ENCODE measurements around the gene FHIT.

FHIT gene

GRCh38 chr3:60893946-60894345, 357.3 kb downstream of the FHIT start:
- TF ChIP-seq POLR2AphosphoS5 (IDR thresholded peaks at IDR 0.05; ENCODE audit: low read depth, low read length) (no peak), REST (IDR thresholded peaks at IDR 0.05; ENCODE audit: insufficient read depth in 1 of 2, low read depth in 2 of 2, low read length in 2 of 2) (no peak), SIN3A (IDR thresholded peaks at IDR 0.05; ENCODE audit: borderline replicate concordance, insufficient read depth, low read length) (no peak), TAF1 (IDR thresholded peaks at IDR 0.05; ENCODE audit: borderline replicate concordance, insufficient read depth, low read length) (no peak), FOXP2 (optimal IDR thresholded peaks at IDR 0.05; ENCODE audit: borderline replicate concordance, extremely low read depth, extremely low read length, insufficient read depth) (no peak)

GRCh38 chr3:60890226-60890625, 361.0 kb downstream of the FHIT start:
- TF ChIP-seq POLR2AphosphoS5 (IDR thresholded peaks at IDR 0.05; ENCODE audit: low read depth, low read length), result no peak
- TF ChIP-seq SIN3A (IDR thresholded peaks at IDR 0.05; ENCODE audit: borderline replicate concordance, insufficient read depth, low read length), result no peak
- no peak for TF ChIP-seq FOXP2 (optimal IDR thresholded peaks at IDR 0.05; ENCODE audit: borderline replicate concordance, extremely low read depth, extremely low read length, insufficient read depth)
- TF ChIP-seq TAF1 (IDR thresholded peaks at IDR 0.05; ENCODE audit: borderline replicate concordance, insufficient read depth, low read length), result no peak
- no peak for TF ChIP-seq REST (IDR thresholded peaks at IDR 0.05; ENCODE audit: insufficient read depth in 1 of 2, low read depth in 2 of 2, low read length in 2 of 2)

- TF ChIP-seq SIN3A (IDR thresholded peaks at IDR 0.05; ENCODE audit: borderline replicate concordance, insufficient read depth, low read length) (no peak), REST (IDR thresholded peaks at IDR 0.05; ENCODE audit: insufficient read depth in 1 of 2, low read depth in 2 of 2, low read length in 2 of 2) (no peak), POLR2AphosphoS5 (IDR thresholded peaks at IDR 0.05; ENCODE audit: low read depth, low read length) (no peak), FOXP2 (optimal IDR thresholded peaks at IDR 0.05; ENCODE audit: borderline replicate concordance, extremely low read depth, extremely low read length, insufficient read depth) (no peak), TAF1 (IDR thresholded peaks at IDR 0.05; ENCODE audit: borderline replicate concordance, insufficient read depth, low read length) (no peak)
Measured at GRCh38 chr3:60887574-60887973, 363.7 kb downstream of the FHIT start.

- TF ChIP-seq SIN3A (IDR thresholded peaks at IDR 0.05; ENCODE audit: borderline replicate concordance, insufficient read depth, low read length) (no peak), TAF1 (IDR thresholded peaks at IDR 0.05; ENCODE audit: borderline replicate concordance, insufficient read depth, low read length) (no peak), FOXP2 (optimal IDR thresholded peaks at IDR 0.05; ENCODE audit: borderline replicate concordance, extremely low read depth, extremely low read length, insufficient read depth) (no peak), POLR2AphosphoS5 (IDR thresholded peaks at IDR 0.05; ENCODE audit: low read depth, low read length) (no peak), REST (IDR thresholded peaks at IDR 0.05; ENCODE audit: insufficient read depth in 1 of 2, low read depth in 2 of 2, low read length in 2 of 2) (no peak)
Measured at GRCh38 chr3:60886518-60886917, 364.7 kb downstream of the FHIT start.

GRCh38 chr3:60884005-60884404, 367.2 kb downstream of the FHIT start:
- TF ChIP-seq FOXP2 (optimal IDR thresholded peaks at IDR 0.05; ENCODE audit: borderline replicate concordance, extremely low read depth, extremely low read length, insufficient read depth) (no peak), REST (IDR thresholded peaks at IDR 0.05; ENCODE audit: insufficient read depth in 1 of 2, low read depth in 2 of 2, low read length in 2 of 2) (no peak), POLR2AphosphoS5 (IDR thresholded peaks at IDR 0.05; ENCODE audit: low read depth, low read length) (no peak), TAF1 (IDR thresholded peaks at IDR 0.05; ENCODE audit: borderline replicate concordance, insufficient read depth, low read length) (no peak), SIN3A (IDR thresholded peaks at IDR 0.05; ENCODE audit: borderline replicate concordance, insufficient read depth, low read length) (no peak)
